CD4-positive, CD25-positive, alpha-beta regulatory T cell (primary cell): ENCODE results near the gene SERPINA9. TPM values are rescaled to one million over a fixed set of nuclear protein-coding genes. Genes with fewer than 3 reads are reported as not detected.

Source experiments
- ATAC-seq, 2 donors: fragments of 150-1000 bp; cut with Tn5 transposase; one replicate each; pipeline ENCODE4 v1.10.0; 2021; ENCODE audit warnings: low read depth in 2 of 2, moderate number of reproducible peaks in 2 of 2, moderate library complexity in 1 of 2
- DNase-seq, 3 donors: peaks; one replicate each; pipeline versions ENCODE4 v3.0.0 to v3.0.0-alpha.2; 2012 to 2022; ENCODE audit warnings: mixed read lengths in 1 of 3
- H3K27ac ChIP-seq: one replicate; pipeline ENCODE4 v1.7.0; 2013; ENCODE audit warnings: mild to moderate bottlenecking, low read length; ENCODE audit not compliant: insufficient read depth, poor library complexity, severe bottlenecking
- H3K27me3 ChIP-seq: one replicate; pipeline ENCODE4 v1.7.0; 2013; ENCODE audit warnings: low read length; ENCODE audit not compliant: control insufficient read depth, insufficient read depth
- H3K36me3 ChIP-seq: one replicate; pipeline ENCODE4 v1.7.0; 2013; ENCODE audit warnings: mild to moderate bottlenecking, low read length, moderate library complexity; ENCODE audit not compliant: control insufficient read depth, insufficient read depth
- H3K4me1 ChIP-seq: 2 replicates; pipeline ENCODE4 v1.7.0; 2013; ENCODE audit warnings: mild to moderate bottlenecking, low read length; ENCODE audit not compliant: insufficient read depth, control insufficient read depth, poor library complexity, severe bottlenecking
- H3K4me3 ChIP-seq: one replicate; pipeline ENCODE4 v1.7.0; 2013; ENCODE audit warnings: low read depth, mild to moderate bottlenecking, low read length, moderate library complexity
- H3K9me3 ChIP-seq, 2 experiments: 1 replicate in 1 of 2; 2 replicates in 1 of 2; pipeline ENCODE4 v1.7.0; 2013; ENCODE audit warnings: low read length in 2 of 2, mild to moderate bottlenecking in 1 of 2, moderate library complexity in 1 of 2; ENCODE audit not compliant: control insufficient read depth in 2 of 2
- H3K27ac Mint-ChIP-seq, 3 donors: one replicate each; pipeline ENCODE4 v1.8.0; 2020 to 2022; ENCODE audit warnings: mild to moderate bottlenecking in 3 of 3, mixed read lengths in 3 of 3, moderate library complexity in 2 of 3
- H3K27me3 Mint-ChIP-seq: one replicate; pipeline ENCODE4 v1.8.0; 2022; ENCODE audit warnings: mild to moderate bottlenecking, mixed read lengths
- H3K36me3 Mint-ChIP-seq: one replicate; pipeline ENCODE4 v1.8.0; 2020; ENCODE audit warnings: mixed read lengths
- H3K4me1 Mint-ChIP-seq, 4 donors: one replicate each; pipeline ENCODE4 v1.8.0; 2020 to 2022; ENCODE audit warnings: mixed read lengths in 4 of 4, mild to moderate bottlenecking in 1 of 4
- H3K4me3 Mint-ChIP-seq, 4 donors: one replicate each; pipeline ENCODE4 v1.8.0; 2020 to 2022; ENCODE audit warnings: mild to moderate bottlenecking in 4 of 4, mixed read lengths in 4 of 4, moderate library complexity in 3 of 4
- H3K9me3 Mint-ChIP-seq, 7 donors: one replicate each; pipeline ENCODE4 v1.8.0; 2020 to 2022; ENCODE audit warnings: mixed read lengths in 7 of 7, mild to moderate bottlenecking in 3 of 7, moderate library complexity in 2 of 7
- polyA plus RNA-seq, 4 donors: library from polyadenylated mRNA; unstranded; fragments of 300-500 nt; fragmentation: Illumina TruSeq; gene quantifications; one replicate each; pipeline ENCODE4 v1.2.3, GENCODE V29; 2021
- total RNA-seq: library from RNA; stranded (reverse); gene quantifications from one replicate; pipeline ENCODE4 v1.2.3, GENCODE V29; 2022

SERPINA9 gene
- total and polyA plus RNA-seq, 5 donors from 2014 or later, result not detected

GRCh38 chr14:94474581-94475031 is 1.4 kb downstream of the SERPINA9 start:
- no peaks in the 10 kb centered on the region for H3K36me3 Mint-ChIP-seq
- H3K9me3 Mint-ChIP-seq, result peaks cover 1 to 18% (median 9%) of the 10 kb centered on the region in 7 donors
- H3K4me3 Mint-ChIP-seq, result no peak overlapping the region
- Histone ChIP-seq H3K4me3 (no peak overlapping the region), H3K9me3 (peaks cover 5 to 14% of the 10 kb centered on the region in 2 experiments), H3K36me3 (no peaks in the 10 kb centered on the region), H3K27ac (no peak overlapping the region), H3K27me3 (no peaks in the 10 kb centered on the region), H3K4me1 (no peaks in the 10 kb centered on the region)
- no peak for ATAC-seq
- H3K4me1 Mint-ChIP-seq, result no peaks in the 10 kb centered on the region
- H3K27me3 Mint-ChIP-seq, result peaks cover 4% of the 10 kb centered on the region
- DNase-seq, result no peak
- no peak overlapping the region for H3K27ac Mint-ChIP-seq

DNA sequence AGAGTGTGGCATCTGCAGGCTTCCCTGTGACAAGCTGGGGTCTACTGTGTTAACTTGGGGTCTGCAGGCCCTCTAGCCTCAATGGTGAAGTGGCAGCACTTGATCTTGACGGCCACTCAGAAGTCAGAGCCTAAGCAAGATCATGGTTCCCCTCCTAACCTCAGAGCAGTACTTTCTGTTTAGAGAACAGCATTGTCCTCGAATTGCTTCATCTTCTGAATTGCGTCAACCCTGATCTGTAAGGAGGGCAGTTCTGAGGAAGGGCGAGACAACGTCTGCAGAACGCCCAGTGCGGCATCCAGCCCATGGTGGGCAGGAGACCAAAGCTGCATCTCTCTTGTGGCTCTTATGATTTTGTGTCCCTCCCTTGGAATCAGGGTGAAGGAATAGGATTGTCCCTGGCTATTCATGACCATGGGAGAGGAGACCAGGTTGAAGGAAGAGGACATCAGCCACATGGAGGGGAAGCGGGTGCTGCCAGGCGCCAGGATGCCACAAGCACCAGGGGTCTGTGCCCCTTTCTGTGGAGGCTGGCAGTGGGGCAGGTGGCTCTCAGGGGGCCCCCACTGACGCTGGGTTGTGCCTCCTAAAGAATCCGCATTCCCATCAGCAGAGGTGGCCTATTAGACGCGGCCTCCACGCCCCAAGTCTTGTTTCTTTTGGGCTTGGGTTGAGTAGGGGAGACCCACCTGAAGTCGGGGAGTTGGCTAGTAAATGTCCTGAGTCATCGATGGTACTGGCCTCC is 2.2 kb downstream of the SERPINA9 start:
- H3K4me3 Mint-ChIP-seq, result no peak overlapping the region
- no peaks in the 10 kb centered on the region for H3K27me3 ChIP-seq
- H3K4me3 ChIP-seq, result no peak overlapping the region
- peaks cover 3 to 7% of the 10 kb centered on the region in 2 experiments for H3K9me3 ChIP-seq
- no peak overlapping the region for H3K27ac ChIP-seq
- H3K36me3 ChIP-seq, result no peaks in the 10 kb centered on the region
- H3K27me3 Mint-ChIP-seq, result peaks cover 4% of the 10 kb centered on the region
- no peak overlapping the region for H3K27ac Mint-ChIP-seq
- H3K4me1 ChIP-seq, result no peaks in the 10 kb centered on the region
- no peaks in the 10 kb centered on the region for H3K4me1 Mint-ChIP-seq
- ATAC-seq (no peak), DNase-seq (no peak)
- H3K36me3 Mint-ChIP-seq, result no peaks in the 10 kb centered on the region
- H3K9me3 Mint-ChIP-seq, result peaks cover 1 to 15% (median 7%) of the 10 kb centered on the region in 7 donors

- no peak for DNase-seq
- Mint-ChIP-seq H3K27ac (no peak overlapping the region), H3K27me3 (peaks cover 4% of the 10 kb centered on the region), H3K4me1 (no peaks in the 10 kb centered on the region), H3K9me3 (peaks cover 0 to 6% (median 4%) of the 10 kb centered on the region in 7 donors), H3K36me3 (no peaks in the 10 kb centered on the region), H3K4me3 (no peak overlapping the region)
- Histone ChIP-seq H3K9me3 (no peaks in the 10 kb centered on the region), H3K27ac (no peak overlapping the region), H3K4me3 (no peak overlapping the region), H3K4me1 (no peaks in the 10 kb centered on the region), H3K27me3 (no peaks in the 10 kb centered on the region), H3K36me3 (no peaks in the 10 kb centered on the region)
- no peak for ATAC-seq
Measured at GRCh38 chr14:94472842-94473241, 3.2 kb downstream of the SERPINA9 start.

GRCh38 chr14:94471045-94471444 is 5.0 kb downstream of the SERPINA9 start:
- no peak overlapping the region for H3K4me3 Mint-ChIP-seq
- no peaks in the 10 kb centered on the region for H3K4me1 Mint-ChIP-seq
- H3K9me3 Mint-ChIP-seq, result peaks cover 0 to 9% (median 4%) of the 10 kb centered on the region in 7 donors
- no peak overlapping the region for H3K27ac Mint-ChIP-seq
- H3K9me3 ChIP-seq, result no peaks in the 10 kb centered on the region
- DNase-seq (no peak), ATAC-seq (no peak)
- no peaks in the 10 kb centered on the region for H3K4me1 ChIP-seq
- H3K36me3 ChIP-seq, result no peaks in the 10 kb centered on the region
- peaks cover 4% of the 10 kb centered on the region for H3K27me3 Mint-ChIP-seq
- H3K27ac ChIP-seq, result no peak overlapping the region
- H3K4me3 ChIP-seq, result no peak overlapping the region
- no peaks in the 10 kb centered on the region for H3K27me3 ChIP-seq
- H3K36me3 Mint-ChIP-seq, result no peaks in the 10 kb centered on the region

DNA sequence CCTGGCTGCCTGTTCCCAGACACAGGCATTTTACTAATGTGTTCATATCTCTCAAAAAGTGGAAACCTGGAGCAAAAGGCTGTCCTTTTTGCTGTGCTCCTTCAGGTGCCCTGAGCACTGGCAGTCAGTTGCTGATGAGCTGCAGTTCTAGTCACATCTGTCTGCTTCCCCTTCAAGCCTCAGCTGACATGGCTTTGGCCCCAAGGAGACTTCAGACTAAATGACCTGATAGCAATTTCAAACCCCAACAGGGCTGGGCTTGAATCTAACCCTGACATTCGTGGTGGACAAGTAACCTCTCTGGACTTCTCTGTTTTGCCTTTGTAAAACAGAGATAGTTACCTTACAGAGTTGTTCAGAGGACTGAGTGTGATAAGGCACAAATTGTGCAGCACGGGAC is 5.7 kb downstream of the SERPINA9 start:
- Mint-ChIP-seq H3K36me3 (no peaks in the 10 kb centered on the region), H3K27me3 (peaks cover 4% of the 10 kb centered on the region), H3K4me1 (no peaks in the 10 kb centered on the region), H3K27ac (no peak overlapping the region), H3K9me3 (peaks cover 0 to 11% (median 4%) of the 10 kb centered on the region in 7 donors), H3K4me3 (no peak overlapping the region)
- no peaks in the 10 kb centered on the region for H3K9me3 ChIP-seq
- H3K27ac ChIP-seq, result no peak overlapping the region
- no peaks in the 10 kb centered on the region for H3K27me3 ChIP-seq
- no peaks in the 10 kb centered on the region for H3K36me3 ChIP-seq
- H3K4me3 ChIP-seq, result no peak overlapping the region
- H3K4me1 ChIP-seq, result no peaks in the 10 kb centered on the region
- ATAC-seq, result no peak
- no peak for DNase-seq

DNA sequence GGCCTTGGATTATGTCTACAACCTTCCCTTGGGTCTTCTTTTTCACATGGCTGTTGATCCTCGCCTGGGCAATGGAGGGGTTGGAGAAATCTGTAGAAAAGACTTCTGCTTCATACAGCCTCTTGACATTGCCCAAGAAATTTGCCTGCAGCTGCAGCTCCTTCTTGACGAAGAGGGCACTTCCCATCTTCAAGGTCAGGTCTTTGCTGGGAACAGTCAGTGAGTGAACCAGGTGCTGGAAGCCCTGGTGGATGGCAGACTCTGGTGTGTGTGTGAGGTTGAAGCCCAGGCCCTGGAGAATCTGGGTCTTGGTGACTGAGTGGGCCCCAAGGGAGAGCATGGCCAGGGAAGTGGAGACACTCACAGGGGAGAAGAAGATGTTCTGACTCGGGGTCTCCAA is 6.7 kb downstream of the SERPINA9 start:
- H3K36me3 Mint-ChIP-seq, result no peaks in the 10 kb centered on the region
- no peak overlapping the region for H3K4me3 Mint-ChIP-seq
- no peak overlapping the region for H3K27ac ChIP-seq
- H3K27me3 Mint-ChIP-seq, result peaks cover 4% of the 10 kb centered on the region
- peaks cover 0 to 17% (median 4%) of the 10 kb centered on the region in 7 donors for H3K9me3 Mint-ChIP-seq
- no peaks in the 10 kb centered on the region for H3K27me3 ChIP-seq
- H3K36me3 ChIP-seq, result no peaks in the 10 kb centered on the region
- H3K4me1 ChIP-seq, result no peaks in the 10 kb centered on the region
- no peak for DNase-seq
- no peaks in the 10 kb centered on the region for H3K4me1 Mint-ChIP-seq
- H3K9me3 ChIP-seq, result no peaks in the 10 kb centered on the region
- no peak overlapping the region for H3K4me3 ChIP-seq
- no peak overlapping the region for H3K27ac Mint-ChIP-seq
- ATAC-seq, result no peak

GRCh38 chr14:94467728-94468520 is 8.1 kb downstream of the SERPINA9 start:
- Histone ChIP-seq H3K27ac (no peak overlapping the region), H3K9me3 (no peaks in the 10 kb centered on the region), H3K36me3 (no peaks in the 10 kb centered on the region), H3K4me1 (no peaks in the 10 kb centered on the region), H3K27me3 (no peaks in the 10 kb centered on the region), H3K4me3 (no peak overlapping the region)
- peaks cover 5% of the 10 kb centered on the region for H3K27me3 Mint-ChIP-seq
- no peaks in the 10 kb centered on the region for H3K4me1 Mint-ChIP-seq
- peak overlapping the region in 1 of 3 donors; percentile 65 for H3K27ac Mint-ChIP-seq
- peaks cover 0 to 23% (median 5%) of the 10 kb centered on the region in 7 donors for H3K9me3 Mint-ChIP-seq
- ATAC-seq (no peak), DNase-seq (no peak)
- H3K4me3 Mint-ChIP-seq, result no peak overlapping the region
- H3K36me3 Mint-ChIP-seq, result no peaks in the 10 kb centered on the region
